Stimulated activated CD4-positive, alpha-beta T cell treated with anti-CD3 and anti-CD28 coated beads, Interleukin-4, amount 100 ng/mL, for 48 hours (primary cell): ENCODE measurements around the gene TULP3.

Experiments used
- DNase-seq, 2 donors: peaks; one replicate each; pipeline ENCODE4 v3.0.0-alpha.2; 2020; ENCODE audit warnings: low read depth in 2 of 2

Gene TULP3

GRCh38 chr12:2925322-2925995 is 34.8 kb downstream of the TULP3 start:
- no peak for DNase-seq

- no peak for DNase-seq
Measured at GRCh38 chr12:2930865-2931264, 40.2 kb downstream of the TULP3 start.

- DNase-seq = no peak
Measured at GRCh38 chr12:2933586-2933985, 42.9 kb downstream of the TULP3 start.

- DNase-seq = no peak
Measured at GRCh38 chr12:2934371-2934770, 43.7 kb downstream of the TULP3 start.

GRCh38 chr12:2936301-2936700 is 45.6 kb downstream of the TULP3 start:
- no peak for DNase-seq

- DNase-seq = no peak
Measured at GRCh38 chr12:2937500-2937899, 46.8 kb downstream of the TULP3 start.

- no peak for DNase-seq
Measured at GRCh38 chr12:2939191-2939590, 48.5 kb downstream of the TULP3 start.

- no peak for DNase-seq
Measured at GRCh38 chr12:2940564-2940963, 49.9 kb downstream of the TULP3 start.

- DNase-seq = no peak
Measured at GRCh38 chr12:2941524-2941923, 50.8 kb downstream of the TULP3 start.

- DNase-seq = peak; percentile 30 to 58
Measured at GRCh38 chr12:2944401-2945047, 53.8 kb downstream of the TULP3 start.

GRCh38 chr12:2949411-2949810 is 58.7 kb downstream of the TULP3 start:
- no peak for DNase-seq

GRCh38 chr12:2955888-2956287 is 65.2 kb downstream of the TULP3 start:
- DNase-seq = no peak

- no peak for DNase-seq
Measured at GRCh38 chr12:2957816-2958431, 67.2 kb downstream of the TULP3 start.

GRCh38 chr12:2958432-2959191 is 67.9 kb downstream of the TULP3 start:
- no peak for DNase-seq

GRCh38 chr12:2959192-2959504 is 68.5 kb downstream of the TULP3 start, which contains the start of gene TEAD4:
TEAD4 (plus strand) TSS chr12:2959397.
- DNase-seq = no peak

- DNase-seq = peak in 1 of 2 donors; percentile 12
Measured at GRCh38 chr12:2959505-2960389, 69.1 kb downstream of the TULP3 start.

- no peak for DNase-seq
Measured at GRCh38 chr12:2960390-2960956, 69.8 kb downstream of the TULP3 start.

GRCh38 chr12:2960996-2961616 is 70.4 kb downstream of the TULP3 start:
- DNase-seq = no peak

- DNase-seq = no peak
Measured at GRCh38 chr12:2961705-2962104, 71.0 kb downstream of the TULP3 start.

GRCh38 chr12:2963154-2963759 is 72.6 kb downstream of the TULP3 start:
- no peak for DNase-seq
